HepG2 (cell line): Measurements from ENCODE around the gene TNRC18. TPM values are rescaled to one million over a fixed set of nuclear protein-coding genes. Genes with fewer than 3 reads are reported as not detected.

Experiments used
- ATAC-seq: fragments of 200-7000 bp; cut with Tn5 transposase; 3 replicates; pipeline ENCODE4 v1.9.1; 2020; ENCODE audit warnings: mild to moderate bottlenecking, moderate library complexity
- BruUV-seq: library from RNA; stranded (reverse); fragments of 400-500 nt; replicated peaks from 2 replicates; lab custom pipeline; 2021; lab: Mats Ljungman, UMichigan
- CTCF ChIA-PET: fragments of 300-600 bp; formaldehyde crosslinking; extraction: SDS; loops from one replicate; lab custom pipeline; 2021; ENCODE audit warnings: low total read pairs, inconsistent platforms, low intra/inter-chr PET ratio; lab: Yijun Ruan, JAX
- POLR2A ChIA-PET: fragments of 350-600 bp; sonication (Branson Sonifier 250); formaldehyde crosslinking; loops from one replicate; lab custom pipeline; 2020; ENCODE audit warnings: antibody characterized with exemption, inconsistent platforms; lab: Yijun Ruan, JAX
- DNase-seq: peaks from one replicate; pipeline ENCODE4 v3.0.0-alpha.2; 2015; ENCODE audit warnings: low spot score
- FAIRE-seq: peaks from 3 replicates; lab custom pipeline; 2011; peaks lifted over from hg19 to GRCh38; lab: Jason Lieb, UNC
- H2AFZ ChIP-seq: one replicate; pipeline ENCODE4 v1.6.1; 2011; ENCODE audit warnings: low read length, inconsistent platforms
- H3K27ac ChIP-seq: fragments of 300-600 bp; 3 replicates; pipeline ENCODE4 v1.8.0; 2011; ENCODE audit warnings: mixed run types, mild to moderate bottlenecking, mixed read lengths, low read length, inconsistent platforms; ENCODE audit not compliant: insufficient read depth; ENCODE audit errors: extremely low read length
- H3K27me3 ChIP-seq, 2 experiments: fragments of 200-600 bp in 1 of 2; 2 replicates in 1 of 2; 3 replicates in 1 of 2; pipeline versions ENCODE4 v1.6.0 to v1.8.0; 2011; ENCODE audit warnings: low read length in 2 of 2, mild to moderate bottlenecking in 2 of 2, moderate library complexity in 2 of 2, inconsistent platforms in 1 of 2; ENCODE audit not compliant: insufficient read depth in 2 of 2, control insufficient read depth in 1 of 2
- H3K36me3 ChIP-seq, 2 experiments: fragments of 200-600 bp in 1 of 2; replicated peaks in 1 of 2; 2 replicates in 1 of 2; 3 replicates in 1 of 2; pipeline versions ENCODE4 v1.5.1 to v1.8.0; 2011; ENCODE audit warnings: low read length in 2 of 2, inconsistent platforms in 1 of 2; ENCODE audit not compliant: insufficient read depth in 2 of 2, control insufficient read depth in 1 of 2
- H3K4me1 ChIP-seq: 2 replicates; pipeline ENCODE4 v1.5.1; 2012; ENCODE audit warnings: low read length, inconsistent platforms; ENCODE audit not compliant: insufficient read depth
- H3K4me2 ChIP-seq: 2 replicates; pipeline ENCODE4 v1.6.0; 2011; ENCODE audit warnings: low read depth, low read length, inconsistent platforms
- H3K4me3 ChIP-seq, 3 experiments: fragments of 200-600 bp in 1 of 3; sonication (generic), shearing (Covaris generic) in 1 of 3; replicated peaks in 1 of 3; 2 replicates each; pipeline ENCODE4 v1.5.1; 2011 to 2016; ENCODE audit warnings: low read length in 3 of 3, inconsistent platforms in 2 of 3, low read depth in 2 of 3, mild to moderate bottlenecking in 2 of 3, control low read depth in 1 of 3, mixed read lengths in 1 of 3; ENCODE audit not compliant: insufficient read depth in 1 of 3
- H3K79me2 ChIP-seq: one replicate; pipeline ENCODE4 v1.6.1; 2011; ENCODE audit warnings: low read length, inconsistent platforms; ENCODE audit not compliant: insufficient read depth
- H3K9ac ChIP-seq: 2 replicates; pipeline ENCODE4 v1.6.0; 2011; ENCODE audit warnings: mild to moderate bottlenecking, low read depth, low read length, inconsistent platforms; ENCODE audit not compliant: insufficient read depth
- H3K9me3 ChIP-seq: 2 replicates; pipeline ENCODE4 v1.5.1; 2012; ENCODE audit warnings: mild to moderate bottlenecking, low read length
- H4K20me1 ChIP-seq: 2 replicates; pipeline ENCODE4 v1.6.0; 2011; ENCODE audit warnings: inconsistent platforms, mild to moderate bottlenecking, low read length, moderate library complexity; ENCODE audit not compliant: insufficient read depth
- ARNT2 ChIP-seq: sonication (generic); formaldehyde crosslinking; IDR thresholded peaks from 2 replicates; pipeline ENCODE4 v1.8.0; 2022; ENCODE audit warnings: mild to moderate bottlenecking, low read depth, missing genetic modification reagents, moderate library complexity
- ATF6 ChIP-seq: sonication (generic); formaldehyde crosslinking; conservative IDR thresholded peaks from 2 replicates; pipeline ENCODE4 v1.4.0; 2020; ENCODE audit warnings: missing genetic modification reagents
- CERS6 ChIP-seq: sonication (generic); formaldehyde crosslinking; IDR thresholded peaks from 2 replicates; pipeline ENCODE4 v1.5.0; 2020; ENCODE audit warnings: missing genetic modification reagents
- EP300 ChIP-seq, 3 experiments: sonication (generic) in 1 of 3; formaldehyde crosslinking in 1 of 3; IDR thresholded peaks; 2 replicates each; pipeline versions ENCODE4 v1.5.1 to v1.6.1; 2011 to 2020; ENCODE audit warnings: low read depth in 2 of 3, low read length in 2 of 3, borderline replicate concordance in 1 of 3, improper control_type of control experiment in 1 of 3, mild to moderate bottlenecking in 1 of 3, missing genetic modification reagents in 1 of 3, moderate library complexity in 1 of 3
- FOXA3 ChIP-seq: IDR thresholded peaks from 2 replicates; pipeline ENCODE4 v1.6.1; 2016; ENCODE audit warnings: missing genetic modification reagents, missing compliant biosample characterization
- MED13 ChIP-seq: sonication (generic); formaldehyde crosslinking; IDR thresholded peaks from 2 replicates; pipeline ENCODE4 v1.5.0; 2020; ENCODE audit warnings: missing genetic modification reagents
- RBFOX2 ChIP-seq: fragments of 200-400 bp; formaldehyde crosslinking; IDR thresholded peaks from 2 replicates; pipeline ENCODE4 v1.6.1; 2017; ENCODE audit warnings: low read depth, mild to moderate bottlenecking, low read length
- SNAPC2 ChIP-seq: sonication (generic); formaldehyde crosslinking; IDR thresholded peaks from 2 replicates; pipeline ENCODE4 v1.8.1; 2022; ENCODE audit warnings: mild to moderate bottlenecking, missing genetic modification reagents
- SSRP1 ChIP-seq: IDR thresholded peaks from 2 replicates; pipeline ENCODE4 v1.6.1; 2016; ENCODE audit warnings: control low read depth
- TFDP1 ChIP-seq: IDR thresholded peaks from 2 replicates; pipeline ENCODE4 v1.6.1; 2016; ENCODE audit warnings: missing compliant biosample characterization, missing genetic modification reagents, borderline replicate concordance
- THAP11 ChIP-seq: IDR thresholded peaks from 2 replicates; pipeline ENCODE4 v1.6.1; 2016; ENCODE audit warnings: missing biosample characterization, missing genetic modification reagents
- ZNF687 ChIP-seq: sonication (generic); formaldehyde crosslinking; IDR thresholded peaks from 2 replicates; pipeline ENCODE4 v1.5.1; 2020; ENCODE audit warnings: mild to moderate bottlenecking, missing genetic modification reagents, moderate library complexity
- ZNF747 ChIP-seq: sonication (generic); formaldehyde crosslinking; IDR thresholded peaks from 2 replicates; pipeline ENCODE4 v1.8.1; 2023; ENCODE audit warnings: missing genetic modification reagents, mild to moderate bottlenecking, borderline replicate concordance
- WGBS: methylation state at CpG from one replicate; pipeline ENCODE4 v1.1.6; 2017; ENCODE audit warnings: low lambda C conversion rate; 5-methylcytosine and 5-hydroxymethylcytosine counted together
- in situ Hi-C: cut with HindIII; loops from 2 replicates; pipeline ENCODE4 v1.10.0; 2017; ENCODE audit warnings: low pct_unique_long_range_greater_than_20kb; ENCODE audit not compliant: extremely low pct_ligation_motif_present
- intact Hi-C: fragments of 100-400 bp; cut with micrococcal nuclease; formaldehyde crosslinking; loops from one replicate; pipeline ENCODE4 v1.10.0; 2022; ENCODE audit not compliant: unreplicated experiment
- polyA plus RNA-seq, 8 experiments: library from polyadenylated mRNA; depleted of rRNA in 3 of 8; stranded (reverse) in 7 of 8; unstranded in 1 of 8; fragments of >200 nt; fragmentation: Illumina TruSeq in 4 of 8; extraction: Trizol in 4 of 8; gene quantifications; 2 replicates each; pipeline versions ENCODE4 v1.2.1 to v1.2.3, GENCODE V29; 2011 to 2016; ENCODE audit warnings: low read depth in 4 of 8, missing spikeins in 1 of 8, mixed read lengths in 1 of 8; ENCODE audit not compliant: insufficient read depth in 1 of 8
- total RNA-seq, 5 experiments: library from RNA; depleted of rRNA; stranded (reverse); fragments of >200 nt; fragmentation: Illumina TruSeq; extraction: Trizol; gene quantifications; 2 replicates each; pipeline ENCODE4 v1.2.3, GENCODE V29; 2016; ENCODE audit warnings: low read depth in 1 of 5

TNRC18 gene
- total and polyA plus RNA-seq, 2 of the 13 experiments (the other 11 are each of a cell fraction or from before 2014, with no cell fraction given) = 11.7 to 17.4 TPM

- no peaks in the 10 kb centered on the region for H3K27me3 ChIP-seq
- no peak overlapping the region for H3K9ac ChIP-seq
- H3K9me3 ChIP-seq = no peaks in the 10 kb centered on the region
- H3K4me2 ChIP-seq = no peak overlapping the region
- BruUV-seq = no TSS peak
- H3K4me1 ChIP-seq = no peaks in the 10 kb centered on the region
- no peak overlapping the region for H3K27ac ChIP-seq
- CTCF ChIA-PET = no interaction called here
- FAIRE-seq = no peak
- no peak for ATAC-seq
- no CpG with 5 or more reads among the region's 20 CpGs for WGBS
- in situ Hi-C loops = no loop called here
- no peak overlapping the region for H2AFZ ChIP-seq
- H4K20me1 ChIP-seq = peaks cover 44% of the 10 kb centered on the region; the same call in 1 of the 2 replicates
- H3K79me2 ChIP-seq = peaks cover 25% of the 10 kb centered on the region
- no peak overlapping the region for H3K4me3 ChIP-seq
- peaks cover 37 to 72% of the 10 kb centered on the region in 2 experiments; a peak in 4 of 5 replicates for H3K36me3 ChIP-seq
- POLR2A ChIA-PET = no interaction called here
- intact Hi-C loops = no loop called here
- no peak for DNase-seq
- TF ChIP-seq ZNF747 (CRISPR knock-in tag) = no peak
- no peak for TF ChIP-seq MED13 (CRISPR knock-in tag)
- no peak for TF ChIP-seq ARNT2 (CRISPR knock-in tag)
- TF ChIP-seq CERS6 (CRISPR knock-in tag) = no peak
- TF ChIP-seq ZNF687 (CRISPR knock-in tag) = 0 out of 2 replicates have a peak, but pooled peaks have one; percentile 9
- TF ChIP-seq THAP11 (CRISPR knock-in tag) = no peak
- peak; percentile 33; the same call in 1 of the 2 replicates for TF ChIP-seq RBFOX2
- no peak for TF ChIP-seq EP300 (IDR thresholded peaks at IDR 0.05; ENCODE audit: low read depth in 2 of 2, low read length in 2 of 2)
- TF ChIP-seq EP300 (CRISPR knock-in tag; IDR thresholded peaks at IDR 0.05; ENCODE audit: borderline replicate concordance) = no peak
- TF ChIP-seq TFDP1 (CRISPR knock-in tag) = no peak
- TF ChIP-seq FOXA3 = no peak
- no peak for TF ChIP-seq SNAPC2 (CRISPR knock-in tag)
- no peak for TF ChIP-seq ATF6 (CRISPR knock-in tag)
- TF ChIP-seq SSRP1 (CRISPR knock-in tag) = no peak
Measured at GRCh38 chr7:5377279-5377678, 46.4 kb downstream of the TNRC18 start.
